Renal pelvis (tissue), 12 donors: ENCODE data around the gene ZNF479. TPM values are rescaled to one million over a fixed set of nuclear protein-coding genes. Genes with fewer than 3 reads are reported as not detected.
"Not testable (repeated sequence)": the region's sequence is repeated elsewhere in the genome, so short reads cannot be mapped to it uniquely, and the experiment has no call there.

ENCODE experiments used
- DNase-seq: peaks from one replicate; pipeline ENCODE4 v3.0.0-alpha.2; 2013
- long read RNA-seq, 16 experiments: transcript quantifications; one replicate each; lab custom pipeline, GENCODE V29; 2026
- polyA plus RNA-seq, 3 donors: library from polyadenylated mRNA; unstranded; fragments of 120-200 nt; gene quantifications; one replicate each; pipeline ENCODE4 v1.2.1, GENCODE V29; 2013; ENCODE audit not compliant: insufficient read length in 3 of 3

The ZNF479 gene
- polyA plus RNA-seq = not detected
- long read RNA-seq, donor 1 = 0 reads
- long read RNA-seq, donor 2 = 0 reads
- long read RNA-seq, donor 3 = 0 reads
- long read RNA-seq, donor 4 = 0 reads
- long read RNA-seq, donor 5 = 0 reads
- long read RNA-seq, donor 6 = 0 reads
- long read RNA-seq, donor 7 = 0 reads
- long read RNA-seq, donor 8 = 0 reads
- long read RNA-seq, donor 9 = 0 reads
- long read RNA-seq, donor 10 = 0 reads
- long read RNA-seq, donor 11 = 0 reads
- long read RNA-seq, donor 12 = 0 reads
- long read RNA-seq, donor 13 = 0 reads
- long read RNA-seq, donor 14 = 0 reads
- long read RNA-seq, donor 15 = 0 reads
- long read RNA-seq, donor 16 = 0 reads

- not testable (repeated sequence) for DNase-seq
Observed at GRCh38 chr7:57132336-57132735, at the start of gene ZNF479. TSS of gene ZNF479 (minus strand) at chr7:57132436. CDS start at chr7:57132324, 112 bp downstream.

- DNase-seq = no peak
Observed at GRCh38 chr7:57182031-57182430, 49.8 kb upstream of the ZNF479 start.

- no peak for DNase-seq
Observed at GRCh38 chr7:57181281-57181680, 49.0 kb upstream of the ZNF479 start.

GRCh38 chr7:57179776-57180415, 47.7 kb upstream of the ZNF479 start:
- DNase-seq = no peak

- no peak for DNase-seq
Observed at GRCh38 chr7:57178768-57179139, 46.5 kb upstream of the ZNF479 start.

GRCh38 chr7:57177856-57178767, 45.9 kb upstream of the ZNF479 start:
- no peak for DNase-seq

GRCh38 chr7:57176928-57177635, 44.8 kb upstream of the ZNF479 start:
- DNase-seq = no peak

- DNase-seq = no peak
Observed at GRCh38 chr7:57165285-57165899, 33.2 kb upstream of the ZNF479 start.

GRCh38 chr7:57120123-57120784, 12.0 kb downstream of the ZNF479 start:
- DNase-seq = not testable (repeated sequence)
